Stimulated activated CD4-positive, alpha-beta T cell treated with anti-CD3 and anti-CD28 coated beads, TNF-alpha, amount 100 ng/mL, for 1 hour (primary cell): ENCODE measurements around the gene FAM83G.
"Not testable (repeated sequence)": the region's sequence is repeated elsewhere in the genome, so short reads cannot be mapped to it uniquely, and the experiment has no call there.

Experiments used
- DNase-seq, 3 donors: peaks; one replicate each; pipeline ENCODE4 v3.0.0-alpha.2; 2020; ENCODE audit warnings: low read depth in 3 of 3, low spot score in 1 of 3

FAM83G gene

GRCh38 chr17:18956581-18956980 is 48.0 kb downstream of the FAM83G start:
- no peak for DNase-seq

- DNase-seq: not testable (repeated sequence)
These were observed 48.5 kb downstream of the FAM83G start for GRCh38 chr17:18956021-18956420.

- no peak for DNase-seq
These were observed 49.6 kb downstream of the FAM83G start for GRCh38 chr17:18955009-18955408.

GRCh38 chr17:18954321-18954720 is 50.2 kb downstream of the FAM83G start:
- no peak for DNase-seq

- no peak for DNase-seq
These were observed 51.3 kb downstream of the FAM83G start for GRCh38 chr17:18953231-18953728.

- DNase-seq: no peak
These were observed 52.4 kb downstream of the FAM83G start, which contains the start of gene SLC5A10 for GRCh38 chr17:18951941-18952842. Gene SLC5A10 (plus strand): TSS chr17:18952165. CDS start chr17:18952206, 41 bp downstream.

GRCh38 chr17:18950944-18951905 is 53.3 kb downstream of the FAM83G start:
- DNase-seq: no peak

GRCh38 chr17:18950346-18950745 is 54.2 kb downstream of the FAM83G start:
- no peak for DNase-seq

GRCh38 chr17:18949566-18949965 is 55.0 kb downstream of the FAM83G start:
- DNase-seq: no peak

- no peak for DNase-seq
These were observed 56.0 kb downstream of the FAM83G start for GRCh38 chr17:18948476-18949006.

GRCh38 chr17:18947866-18948265 is 56.7 kb downstream of the FAM83G start:
- DNase-seq: no peak

- DNase-seq: no peak
These were observed 58.0 kb downstream of the FAM83G start for GRCh38 chr17:18946536-18946935.

- DNase-seq: no peak
These were observed 59.9 kb downstream of the FAM83G start for GRCh38 chr17:18944646-18945045.

GRCh38 chr17:18938692-18939023 is 65.9 kb downstream of the FAM83G start:
- no peak for DNase-seq

- no peak for DNase-seq
These were observed 66.4 kb downstream of the FAM83G start for GRCh38 chr17:18937981-18938691.

- no peak for DNase-seq
These were observed 71.2 kb downstream of the FAM83G start for GRCh38 chr17:18933102-18934058.

- DNase-seq: no peak
These were observed 72.1 kb downstream of the FAM83G start for GRCh38 chr17:18932360-18933055.

GRCh38 chr17:18928628-18929125 is 75.9 kb downstream of the FAM83G start:
- DNase-seq: no peak

GRCh38 chr17:18925187-18925586 is 79.4 kb downstream of the FAM83G start:
- DNase-seq: no peak
